HG02973 (cell line): ENCODE measurements around the gene ARSB.
"Not testable (repeated sequence)": the region's sequence is repeated elsewhere in the genome, so short reads cannot be mapped to it uniquely, and the experiment has no call there.

Source experiments
- ATAC-seq: cut with Tn5 transposase; IDR thresholded peaks from one replicate; pipeline ENCODE4 v1.9.1; 2021; ENCODE audit warnings: moderate library complexity; ENCODE audit not compliant: unreplicated experiment

The ARSB gene

DNA sequence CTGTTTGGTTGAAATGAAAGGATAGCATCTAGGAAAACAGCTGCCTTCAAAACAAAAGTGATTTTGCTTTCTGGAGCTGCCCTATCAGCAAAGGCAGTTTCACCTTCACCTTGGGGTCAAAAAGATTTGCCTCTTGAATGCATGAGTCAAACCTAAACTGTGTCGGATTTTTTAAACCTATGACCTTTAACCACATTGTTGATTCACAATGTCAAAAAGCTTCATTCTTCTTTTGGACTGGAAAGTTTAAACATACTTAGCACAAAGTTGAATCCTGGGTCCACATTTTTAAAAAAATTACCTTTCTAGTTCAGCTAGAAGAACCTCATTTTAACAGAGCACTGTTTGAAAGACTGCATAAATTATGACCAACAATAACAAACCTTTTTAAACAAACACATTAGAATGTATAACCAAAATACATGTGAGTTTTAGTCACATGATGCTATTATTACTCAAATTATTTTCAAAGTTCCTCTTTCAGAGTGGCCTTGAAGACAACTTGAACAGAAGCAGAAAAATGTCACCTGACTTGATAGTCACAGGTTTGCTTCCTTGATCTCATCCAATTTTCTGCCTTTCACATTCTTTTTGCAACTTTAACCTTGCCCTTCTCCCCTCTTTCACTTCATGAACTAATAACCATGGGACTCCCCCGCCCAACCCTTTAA is 226.8 kb downstream of the ARSB start:
- peak; percentile 74 for ATAC-seq

DNA sequence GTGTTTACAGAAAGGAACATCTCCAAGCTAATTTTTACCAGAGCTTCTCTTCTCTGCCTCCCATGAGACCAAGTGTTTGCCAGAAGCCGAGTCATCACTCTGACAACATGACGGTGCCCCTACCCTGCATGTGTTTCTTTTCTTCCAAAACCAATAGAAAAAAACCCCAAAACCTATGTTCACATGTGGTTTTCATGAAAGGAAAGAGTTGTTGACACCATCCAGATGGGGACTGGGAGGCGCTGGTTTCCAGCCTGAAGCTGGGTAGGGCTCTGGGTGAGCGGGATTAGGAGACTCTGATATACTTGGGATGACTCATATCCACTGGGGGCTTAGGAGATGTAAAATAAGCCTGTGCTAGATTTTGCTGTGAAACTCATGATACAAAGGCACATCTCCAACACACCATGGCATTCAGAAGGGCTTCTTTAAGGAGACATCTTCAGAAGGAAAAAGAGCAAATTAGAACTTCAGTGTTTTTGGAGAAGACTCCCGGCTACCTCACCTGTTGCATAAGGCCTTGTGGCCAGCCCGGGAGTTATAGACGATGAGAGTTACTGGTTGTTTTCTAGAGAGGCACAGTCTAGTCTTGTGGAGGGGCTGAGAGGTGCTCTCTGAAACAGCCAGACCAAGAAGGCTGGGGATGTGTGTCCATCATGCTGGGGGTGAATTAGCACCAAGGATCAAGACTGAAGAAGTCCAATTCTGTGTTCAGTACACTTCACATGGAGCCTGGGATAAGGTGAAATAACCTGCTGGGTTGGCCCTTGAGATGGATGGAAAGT is 227.6 kb downstream of the ARSB start:
- ATAC-seq, result peak; percentile 25

- peak; percentile 1 for ATAC-seq
These were observed 228.3 kb downstream of the ARSB start for GRCh38 chr5:78756858-78757257.

DNA sequence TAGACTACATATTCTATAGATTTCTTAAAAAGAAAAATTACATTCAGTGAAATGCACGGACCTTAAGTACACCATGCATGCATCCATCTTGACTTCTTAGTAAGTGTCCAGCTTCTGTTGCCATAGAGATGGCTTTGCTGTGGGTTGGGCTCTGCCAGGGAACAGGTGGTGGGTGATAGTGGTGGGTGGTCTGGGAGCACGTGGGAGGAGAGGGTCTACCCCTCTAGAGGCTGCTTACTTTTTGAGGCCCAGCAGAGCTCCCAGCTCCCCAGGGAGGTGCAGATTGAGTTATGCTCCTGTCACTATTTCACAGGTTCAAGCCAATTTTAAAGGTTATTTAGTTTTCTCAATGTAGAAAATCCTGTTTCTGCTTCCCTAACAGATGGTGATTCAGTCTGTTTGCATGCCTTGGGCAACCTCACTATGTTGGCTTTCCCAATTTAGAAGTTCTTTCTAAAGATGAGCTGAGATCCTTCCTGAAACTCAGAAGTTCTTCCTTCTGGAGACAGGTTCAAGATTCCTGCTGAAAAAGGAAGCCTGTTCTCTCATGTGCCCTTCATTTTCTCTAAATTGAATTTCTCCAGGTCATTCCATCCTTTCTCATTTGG is 229.2 kb downstream of the ARSB start:
- no peak for ATAC-seq

GRCh38 chr5:78754655-78755054 is 230.5 kb downstream of the ARSB start:
- no peak for ATAC-seq

DNA sequence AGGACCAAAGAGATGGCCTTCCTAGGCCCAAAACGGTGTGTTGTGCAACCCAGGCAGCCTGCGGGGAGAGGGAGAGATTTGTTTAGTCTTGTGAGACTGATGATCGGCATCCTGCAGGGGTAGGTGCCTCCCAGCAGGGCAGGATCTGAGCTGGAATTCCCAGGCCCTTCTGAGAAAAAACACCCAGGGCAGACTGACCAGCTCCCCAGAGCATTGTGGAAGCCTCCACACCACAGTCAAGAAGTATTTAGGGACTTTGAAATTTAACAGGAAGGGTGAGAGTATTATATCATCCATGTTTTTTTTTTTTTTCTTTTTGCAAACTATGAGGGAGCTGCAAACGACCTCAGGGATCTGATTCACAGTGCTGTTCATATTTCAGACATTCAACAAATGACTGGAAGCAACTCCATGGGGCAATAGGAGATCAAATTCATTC is 232.0 kb downstream of the ARSB start:
- ATAC-seq, result no peak

DNA sequence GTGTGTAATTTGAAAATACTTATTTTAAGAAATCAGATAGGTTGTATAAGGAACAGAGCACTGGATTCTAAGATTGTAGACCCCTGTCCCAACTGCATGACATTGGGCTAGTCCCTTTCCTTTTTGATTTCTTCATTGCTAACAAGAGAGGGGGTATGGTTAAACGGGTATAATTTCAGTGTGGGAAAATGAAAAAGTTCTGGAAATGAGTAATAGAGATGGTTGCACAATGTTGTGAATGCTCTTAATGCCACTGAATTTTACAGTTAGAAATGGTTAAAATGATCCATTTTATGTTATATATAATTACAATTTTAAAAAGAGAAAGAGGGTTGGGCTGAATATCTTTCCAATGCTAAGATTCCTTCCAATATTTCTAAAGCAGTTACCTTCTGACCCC is 233.2 kb downstream of the ARSB start:
- ATAC-seq, result no peak

DNA sequence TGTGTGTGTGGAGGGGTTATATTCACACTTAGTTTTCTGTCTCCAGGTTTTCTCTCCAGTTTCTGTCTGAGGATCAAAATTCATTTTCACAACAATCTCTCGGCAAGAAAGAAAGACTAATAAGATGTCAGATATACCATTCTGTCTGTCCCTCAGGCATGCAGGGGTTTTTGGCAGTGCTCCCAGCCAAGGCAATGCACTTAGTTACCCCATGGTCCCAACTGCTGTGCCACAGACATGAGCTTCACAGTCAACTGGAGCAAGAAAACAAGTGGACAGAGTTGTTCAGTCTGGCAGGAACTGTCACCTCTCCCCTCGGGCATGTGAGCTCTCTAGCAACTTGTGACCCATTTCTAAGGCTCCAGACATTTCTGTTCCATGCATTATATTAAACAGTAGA is 234.8 kb downstream of the ARSB start:
- ATAC-seq, result no peak

DNA sequence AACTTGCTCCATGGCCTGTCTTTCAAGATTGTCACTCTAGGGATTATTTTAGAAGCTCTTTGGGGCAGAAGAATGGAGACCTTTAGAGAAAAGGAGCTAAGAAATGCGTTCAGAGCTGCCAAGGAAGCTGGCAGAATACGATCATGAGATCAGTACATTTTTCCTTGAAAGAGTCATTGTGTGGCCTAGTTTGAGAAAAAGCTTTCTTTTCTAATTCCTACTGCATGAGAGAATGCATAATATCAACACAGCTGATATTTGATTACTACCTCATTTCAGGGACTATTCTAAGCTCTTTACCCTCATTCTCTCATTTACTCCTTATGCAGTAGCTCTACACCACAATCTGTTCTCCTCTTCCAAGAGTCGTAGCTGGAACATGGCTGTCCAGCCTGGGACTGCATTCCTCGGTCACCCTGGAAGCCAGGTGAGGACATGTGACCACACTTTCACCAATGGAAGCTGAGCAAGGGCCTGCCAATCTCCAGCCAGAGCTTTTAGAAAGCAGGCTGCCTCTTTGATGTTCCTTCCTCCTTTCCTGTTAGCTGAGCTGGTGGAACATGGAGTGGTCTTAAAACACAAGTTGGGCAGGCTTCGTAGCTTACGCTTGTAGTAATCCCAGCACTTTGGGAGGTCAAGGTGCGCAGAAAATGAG is 237.3 kb downstream of the ARSB start:
- no peak for ATAC-seq

DNA sequence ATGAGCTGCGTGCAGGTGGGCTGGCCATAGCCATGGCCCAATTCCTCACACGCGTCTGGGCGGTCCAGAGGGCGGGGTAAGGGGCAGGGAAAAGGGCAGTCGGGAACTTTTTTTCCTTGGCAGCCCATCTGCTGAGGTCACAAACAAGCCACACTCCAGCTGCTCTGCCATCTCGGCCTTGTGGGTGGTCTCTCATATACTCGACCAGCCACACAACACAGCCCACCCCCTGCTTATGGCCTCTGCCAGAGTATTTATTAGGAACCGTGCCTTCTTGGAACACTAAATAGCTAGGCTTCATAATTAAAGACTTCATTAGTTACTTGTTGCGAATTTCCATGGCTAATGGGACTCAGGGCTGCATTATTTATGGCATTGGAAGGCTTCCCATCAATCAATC is 238.1 kb downstream of the ARSB start:
- no peak for ATAC-seq

- ATAC-seq, result no peak
These were observed 238.9 kb downstream of the ARSB start for GRCh38 chr5:78746021-78746770.

DNA sequence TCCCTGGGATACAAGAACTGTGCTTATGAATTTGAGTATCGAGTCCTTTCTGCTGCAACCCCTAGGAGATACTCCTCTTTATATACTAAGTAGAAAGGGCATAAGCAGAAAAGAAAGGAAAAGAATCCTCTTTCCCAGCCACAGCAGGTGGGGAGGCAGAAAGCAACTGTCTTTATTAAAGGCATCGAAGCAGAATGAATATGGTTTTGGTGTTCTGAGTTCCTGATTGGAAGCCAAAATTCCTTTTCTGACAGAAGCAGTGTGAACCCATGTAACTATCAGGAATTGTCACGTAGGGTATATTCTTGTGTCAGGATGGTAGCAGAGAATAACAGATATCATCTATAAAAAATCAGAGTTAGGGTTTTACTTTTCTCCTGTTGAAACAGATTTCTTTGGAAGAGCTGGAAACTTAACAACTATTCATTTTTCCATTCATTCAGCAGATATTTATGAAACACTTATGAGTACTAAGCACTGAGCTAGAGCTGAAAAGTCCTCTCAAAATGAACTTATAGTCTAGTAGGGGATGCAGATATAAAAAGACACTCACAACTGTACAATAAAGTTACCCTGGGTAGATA is 240.1 kb downstream of the ARSB start:
- ATAC-seq, result no peak

- no peak for ATAC-seq
These were observed 244.1 kb downstream of the ARSB start for GRCh38 chr5:78741019-78741418.

DNA sequence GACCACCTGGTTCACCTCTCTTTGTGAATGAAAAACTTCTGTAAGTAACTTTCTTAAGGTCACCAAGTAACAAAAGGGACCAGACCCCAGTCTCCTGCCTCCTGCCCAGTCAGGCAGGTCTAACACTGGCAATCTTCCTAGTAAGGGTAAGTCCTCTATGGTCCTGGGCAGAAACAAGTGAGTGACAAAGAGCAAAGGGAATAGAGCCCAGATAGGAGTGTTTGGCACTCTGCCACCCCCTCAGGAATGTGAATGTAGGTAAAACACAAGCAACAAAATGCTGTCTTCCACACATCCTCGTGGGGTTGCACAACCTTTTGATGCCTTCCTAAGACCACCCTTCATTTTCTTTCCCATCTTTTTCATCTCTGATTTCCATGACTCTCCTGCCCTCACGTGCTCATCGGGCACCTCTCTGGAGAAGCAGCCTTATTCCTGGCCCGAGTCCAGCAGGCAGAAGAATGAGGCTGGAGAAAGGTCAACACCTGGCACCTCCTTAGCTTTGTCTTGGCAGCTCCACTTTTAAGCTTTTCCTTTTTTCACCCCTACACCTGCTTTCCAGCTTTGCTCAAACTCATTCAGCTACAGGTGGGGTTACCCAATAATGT is 246.3 kb downstream of the ARSB start:
- no peak for ATAC-seq

GRCh38 chr5:78738104-78738503 is 247.0 kb downstream of the ARSB start:
- no peak for ATAC-seq

- no peak for ATAC-seq
These were observed 249.2 kb downstream of the ARSB start for GRCh38 chr5:78735834-78736463.

DNA sequence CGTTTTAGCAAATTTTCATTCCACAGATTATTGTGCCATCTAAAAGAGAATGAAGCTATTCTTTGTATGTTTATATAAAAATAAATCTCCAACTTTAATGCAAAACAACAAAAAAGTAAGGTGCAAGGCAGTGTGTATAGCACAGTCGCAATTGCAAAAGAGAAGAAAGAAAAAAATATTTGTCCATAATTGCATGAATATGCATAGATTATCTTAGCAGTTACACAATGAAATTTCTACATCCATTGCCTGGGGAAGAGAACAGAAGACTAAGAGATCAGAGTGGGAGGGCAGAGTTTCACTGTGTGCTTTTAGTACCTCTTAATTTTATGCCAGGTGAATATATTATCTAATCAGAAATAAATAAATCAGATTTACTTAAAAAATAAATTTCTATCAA is 250.2 kb downstream of the ARSB start:
- no peak for ATAC-seq

- no peak for ATAC-seq
These were observed 250.8 kb downstream of the ARSB start for GRCh38 chr5:78734094-78734845.

- ATAC-seq, result not testable (repeated sequence)
These were observed 252.4 kb downstream of the ARSB start for GRCh38 chr5:78732721-78733120.
